Liver (tissue), 9 donors: ENCODE measurements around the gene AIP. TPM values are rescaled to one million over a fixed set of nuclear protein-coding genes. Genes with fewer than 3 reads are reported as not detected.

ENCODE experiments used
- DNase-seq: peaks from one replicate; pipeline ENCODE4 v3.0.0-alpha.2; 2017; ENCODE audit warnings: low spot score
- H3K27ac ChIP-seq, 2 donors: one replicate each; pipeline ENCODE4 v1.7.0; 2013; ENCODE audit warnings: inconsistent platforms in 2 of 2, low read length in 2 of 2, control low read depth in 1 of 2, low read depth in 1 of 2, mild to moderate bottlenecking in 1 of 2
- H3K27me3 ChIP-seq, 4 donors: one replicate each; pipeline versions ENCODE4 v1.6.1 to v1.7.0; 2013; ENCODE audit warnings: low read length in 3 of 4, inconsistent platforms in 1 of 4, mild to moderate bottlenecking in 1 of 4, moderate library complexity in 1 of 4; ENCODE audit not compliant: control insufficient read depth in 4 of 4, insufficient read depth in 4 of 4
- H3K36me3 ChIP-seq, 4 donors: one replicate each; pipeline versions ENCODE4 v1.6.1 to v1.7.0; 2013; ENCODE audit warnings: low read length in 3 of 4, mild to moderate bottlenecking in 3 of 4, low read depth in 1 of 4, moderate library complexity in 1 of 4; ENCODE audit not compliant: control insufficient read depth in 4 of 4, insufficient read depth in 3 of 4
- H3K4me1 ChIP-seq, 4 donors: one replicate each; pipeline versions ENCODE4 v1.6.1 to v1.7.0; 2013; ENCODE audit warnings: low read length in 3 of 4, mild to moderate bottlenecking in 3 of 4, moderate library complexity in 1 of 4; ENCODE audit not compliant: control insufficient read depth in 4 of 4, insufficient read depth in 4 of 4
- H3K4me3 ChIP-seq, 3 donors: one replicate each; pipeline versions ENCODE4 v1.6.1 to v1.7.0; 2013; ENCODE audit warnings: low read length in 3 of 3, control low read depth in 1 of 3, low read depth in 1 of 3, mild to moderate bottlenecking in 1 of 3
- H3K9ac ChIP-seq, 2 donors: one replicate each; pipeline ENCODE4 v1.7.0; 2013; ENCODE audit warnings: low read length in 2 of 2, mild to moderate bottlenecking in 2 of 2, moderate library complexity in 2 of 2, control low read depth in 1 of 2, low read depth in 1 of 2
- H3K9me3 ChIP-seq, 4 donors: one replicate each; pipeline versions ENCODE4 v1.6.1 to v1.7.0; 2013; ENCODE audit warnings: low read length in 3 of 4; ENCODE audit not compliant: control insufficient read depth in 4 of 4
- ATF3 ChIP-seq: IDR thresholded peaks from 2 replicates; pipeline ENCODE4 v1.6.1; 2016; ENCODE audit warnings: antibody characterized with exemption
- CTCF ChIP-seq: fragments of 150-350 bp; IDR thresholded peaks from 2 replicates; pipeline ENCODE4 v1.5.1; 2017; ENCODE audit warnings: improper control_type of control experiment, low read depth, low read length; ENCODE audit not compliant: missing input control
- EGR1 ChIP-seq, 2 donors: IDR thresholded peaks; 2 replicates each; pipeline ENCODE4 v1.6.1; 2016 to 2018; ENCODE audit warnings: antibody characterized with exemption in 2 of 2, low read depth in 2 of 2
- FOXA1 ChIP-seq: IDR thresholded peaks from 2 replicates; pipeline ENCODE4 v1.6.1; 2016; ENCODE audit warnings: antibody characterized with exemption
- FOXA2 ChIP-seq: IDR thresholded peaks from 2 replicates; pipeline ENCODE4 v1.6.1; 2016; ENCODE audit warnings: antibody characterized with exemption
- GABPA ChIP-seq, 2 donors: IDR thresholded peaks in 1 of 2; conservative IDR thresholded peaks in 1 of 2; 2 replicates each; pipeline ENCODE4 v1.6.1; 2016; ENCODE audit warnings: antibody characterized with exemption in 2 of 2, mild to moderate bottlenecking in 1 of 2, moderate library complexity in 1 of 2
- HNF4A ChIP-seq, 2 donors: conservative IDR thresholded peaks; 2 replicates each; pipeline ENCODE4 v1.6.1; 2016; ENCODE audit warnings: antibody characterized with exemption in 2 of 2, mild to moderate bottlenecking in 2 of 2
- HNF4G ChIP-seq: IDR thresholded peaks from 2 replicates; pipeline ENCODE4 v1.6.1; 2016; ENCODE audit warnings: antibody characterized with exemption
- RAD21 ChIP-seq, 2 donors: IDR thresholded peaks; 2 replicates each; pipeline ENCODE4 v1.6.1; 2016; ENCODE audit warnings: antibody characterized with exemption in 2 of 2, mild to moderate bottlenecking in 2 of 2
- REST ChIP-seq: IDR thresholded peaks from 2 replicates; pipeline ENCODE4 v1.6.1; 2016; ENCODE audit warnings: antibody characterized with exemption, mild to moderate bottlenecking
- RXRA ChIP-seq, 2 donors: IDR thresholded peaks; 2 replicates each; pipeline ENCODE4 v1.6.1; 2017 to 2018; ENCODE audit warnings: antibody characterized with exemption in 2 of 2, mild to moderate bottlenecking in 1 of 2
- SP1 ChIP-seq: IDR thresholded peaks from 2 replicates; pipeline ENCODE4 v1.6.1; 2018; ENCODE audit warnings: antibody characterized with exemption, mild to moderate bottlenecking
- TAF1 ChIP-seq: conservative IDR thresholded peaks from 2 replicates; pipeline ENCODE4 v1.6.1; 2016; ENCODE audit warnings: antibody characterized with exemption, mild to moderate bottlenecking
- YY1 ChIP-seq: IDR thresholded peaks from 2 replicates; pipeline ENCODE4 v1.6.1; 2016; ENCODE audit warnings: antibody characterized with exemption, mild to moderate bottlenecking
- WGBS: extraction: QIAGEN DNeasy Blood & Tissue Kit; methylation state at CpG from one replicate; pipeline ENCODE4 v1.1.7; 2013; 5-methylcytosine and 5-hydroxymethylcytosine counted together
- polyA plus RNA-seq, 2 donors: library from polyadenylated mRNA; stranded (reverse) in 1 of 2; unstranded in 1 of 2; fragments of 200-250 nt in 1 of 2; fragments of >200 nt in 1 of 2; fragmentation: Nextera tagmentation in 1 of 2; extraction: Ambion mirVana in 1 of 2; gene quantifications; one replicate each; pipeline versions ENCODE4 v1.2.1 to v1.2.3, GENCODE V29; 2013 to 2015
- total RNA-seq, 2 donors: library from RNA; depleted of rRNA; stranded (reverse); fragments of >200 nt; gene quantifications; one replicate each; pipeline ENCODE4 v1.2.3, GENCODE V29; 2014
- TF ChIP-seq, protein P1 (sequence below): IDR thresholded peaks from 2 replicates; pipeline ENCODE4 v1.6.1; 2016; ENCODE audit warnings: antibody characterized with exemption
- TF ChIP-seq, protein P2 (sequence below): IDR thresholded peaks from 2 replicates; pipeline ENCODE4 v1.6.1; 2016; ENCODE audit warnings: antibody characterized with exemption
- donor health status: healthy.
- donor health status: healthy.
- donor health status: healthy.
- donor health status: healthy.
- donor health status: healthy.

Gene AIP
- total and polyA plus RNA-seq, 4 donors, result 17.6 to 28.2 (median 23.1) TPM

DNA sequence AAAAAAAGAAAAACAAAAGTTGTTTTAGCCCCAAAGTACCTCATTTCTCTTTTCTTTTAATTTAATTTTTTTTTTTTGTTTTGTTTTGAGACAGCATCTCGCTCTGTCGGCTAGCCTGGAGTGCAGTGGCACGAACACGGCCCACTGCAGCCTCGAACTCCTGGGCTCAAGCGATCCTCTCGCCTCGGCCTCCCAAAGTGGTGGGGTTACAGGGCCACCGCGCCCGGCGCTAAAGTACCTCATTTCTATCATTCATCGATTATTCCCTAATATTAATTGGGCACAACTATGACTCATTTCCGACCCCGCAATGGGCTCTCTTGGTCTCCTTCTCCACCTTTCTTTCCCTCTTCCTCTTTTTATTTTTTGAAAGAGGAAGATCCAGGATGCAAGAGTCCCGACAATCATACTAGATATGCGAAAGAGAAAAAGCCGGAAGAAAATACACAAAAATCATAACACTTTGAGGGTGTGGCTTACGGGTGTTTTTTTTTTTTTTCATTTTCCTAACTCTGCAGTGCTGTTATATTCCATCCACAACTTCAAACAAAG, 475 bp upstream of the AIP start:
- TF ChIP-seq SP1, result no peak
- peak; percentile 4 for TF ChIP-seq YY1
- H3K36me3 ChIP-seq, result peaks cover 0 to 2% (median 0%) of the 10 kb centered on the region in 4 donors
- H3K4me1 ChIP-seq, result peaks cover 10 to 25% (median 15%) of the 10 kb centered on the region in 4 donors
- peak overlapping the region; percentile 62 to 74 for H3K27ac ChIP-seq
- no peaks in the 10 kb centered on the region for H3K9me3 ChIP-seq
- WGBS, result 50% methylated on average over 19 of the region's 19 CpGs
- H3K9ac ChIP-seq, result peak overlapping the region; percentile 68 to 79
- no peaks in the 10 kb centered on the region for H3K27me3 ChIP-seq
- DNase-seq, result no peak
- peak overlapping the region; percentile 53 to 65 (median 61) for H3K4me3 ChIP-seq

GRCh38 chr11:67483831-67484665, 1.2 kb downstream of the AIP start:
- peak overlapping the region in 1 of 2 donors; percentile 27 for H3K9ac ChIP-seq
- peaks cover 10 to 25% (median 15%) of the 10 kb centered on the region in 4 donors for H3K4me1 ChIP-seq
- DNase-seq, result no peak
- peak overlapping the region in 1 of 3 donors; percentile 61 for H3K4me3 ChIP-seq
- WGBS, result 86% methylated on average over 16 of the region's 16 CpGs
- no peaks in the 10 kb centered on the region for H3K9me3 ChIP-seq
- peaks cover 2 to 7% (median 4%) of the 10 kb centered on the region in 4 donors for H3K36me3 ChIP-seq
- H3K27me3 ChIP-seq, result no peaks in the 10 kb centered on the region
- TF ChIP-seq, protein P1, sequence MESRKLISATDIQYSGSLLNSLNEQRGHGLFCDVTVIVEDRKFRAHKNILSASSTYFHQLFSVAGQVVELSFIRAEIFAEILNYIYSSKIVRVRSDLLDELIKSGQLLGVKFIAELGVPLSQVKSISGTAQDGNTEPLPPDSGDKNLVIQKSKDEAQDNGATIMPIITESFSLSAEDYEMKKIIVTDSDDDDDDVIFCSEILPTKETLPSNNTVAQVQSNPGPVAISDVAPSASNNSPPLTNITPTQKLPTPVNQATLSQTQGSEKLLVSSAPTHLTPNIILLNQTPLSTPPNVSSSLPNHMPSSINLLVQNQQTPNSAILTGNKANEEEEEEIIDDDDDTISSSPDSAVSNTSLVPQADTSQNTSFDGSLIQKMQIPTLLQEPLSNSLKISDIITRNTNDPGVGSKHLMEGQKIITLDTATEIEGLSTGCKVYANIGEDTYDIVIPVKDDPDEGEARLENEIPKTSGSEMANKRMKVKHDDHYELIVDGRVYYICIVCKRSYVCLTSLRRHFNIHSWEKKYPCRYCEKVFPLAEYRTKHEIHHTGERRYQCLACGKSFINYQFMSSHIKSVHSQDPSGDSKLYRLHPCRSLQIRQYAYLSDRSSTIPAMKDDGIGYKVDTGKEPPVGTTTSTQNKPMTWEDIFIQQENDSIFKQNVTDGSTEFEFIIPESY, result no peak
- no peak for TF ChIP-seq EGR1 (IDR thresholded peaks at IDR 0.05; ENCODE audit: low read depth in 2 of 2)
- TF ChIP-seq, protein P2, sequence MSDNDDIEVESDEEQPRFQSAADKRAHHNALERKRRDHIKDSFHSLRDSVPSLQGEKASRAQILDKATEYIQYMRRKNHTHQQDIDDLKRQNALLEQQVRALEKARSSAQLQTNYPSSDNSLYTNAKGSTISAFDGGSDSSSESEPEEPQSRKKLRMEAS, result no peak
- no peak for TF ChIP-seq CTCF
- no peak for TF ChIP-seq ATF3
- TF ChIP-seq FOXA2, result no peak
- TF ChIP-seq YY1, result no peak
- TF ChIP-seq GABPA (IDR thresholded peaks at IDR 0.05 in 1 of 2, conservative IDR thresholded peaks at IDR 0.05 in 1 of 2), result no peak
- no peak for TF ChIP-seq RAD21 (IDR thresholded peaks at IDR 0.05)
- no peak for TF ChIP-seq REST
- no peak for TF ChIP-seq FOXA1
- no peak for TF ChIP-seq RXRA (IDR thresholded peaks at IDR 0.05)
- no peak for TF ChIP-seq TAF1
- TF ChIP-seq HNF4G, result no peak
- no peak for TF ChIP-seq SP1
- TF ChIP-seq HNF4A (conservative IDR thresholded peaks at IDR 0.05), result no peak
- H3K27ac ChIP-seq, result peak overlapping the region; percentile 62 to 74
